ENCODE results near the gene FRG2C. TPM values are rescaled to one million over a fixed set of nuclear protein-coding genes. Genes with fewer than 3 reads are reported as not detected.
"Not testable (repeated sequence)": the region's sequence is repeated elsewhere in the genome, so short reads cannot be mapped to it uniquely, and the experiment has no call there.

Gene FRG2C
- total RNA-seq, 1 donor from 2014 or later, result not detected

DNA sequence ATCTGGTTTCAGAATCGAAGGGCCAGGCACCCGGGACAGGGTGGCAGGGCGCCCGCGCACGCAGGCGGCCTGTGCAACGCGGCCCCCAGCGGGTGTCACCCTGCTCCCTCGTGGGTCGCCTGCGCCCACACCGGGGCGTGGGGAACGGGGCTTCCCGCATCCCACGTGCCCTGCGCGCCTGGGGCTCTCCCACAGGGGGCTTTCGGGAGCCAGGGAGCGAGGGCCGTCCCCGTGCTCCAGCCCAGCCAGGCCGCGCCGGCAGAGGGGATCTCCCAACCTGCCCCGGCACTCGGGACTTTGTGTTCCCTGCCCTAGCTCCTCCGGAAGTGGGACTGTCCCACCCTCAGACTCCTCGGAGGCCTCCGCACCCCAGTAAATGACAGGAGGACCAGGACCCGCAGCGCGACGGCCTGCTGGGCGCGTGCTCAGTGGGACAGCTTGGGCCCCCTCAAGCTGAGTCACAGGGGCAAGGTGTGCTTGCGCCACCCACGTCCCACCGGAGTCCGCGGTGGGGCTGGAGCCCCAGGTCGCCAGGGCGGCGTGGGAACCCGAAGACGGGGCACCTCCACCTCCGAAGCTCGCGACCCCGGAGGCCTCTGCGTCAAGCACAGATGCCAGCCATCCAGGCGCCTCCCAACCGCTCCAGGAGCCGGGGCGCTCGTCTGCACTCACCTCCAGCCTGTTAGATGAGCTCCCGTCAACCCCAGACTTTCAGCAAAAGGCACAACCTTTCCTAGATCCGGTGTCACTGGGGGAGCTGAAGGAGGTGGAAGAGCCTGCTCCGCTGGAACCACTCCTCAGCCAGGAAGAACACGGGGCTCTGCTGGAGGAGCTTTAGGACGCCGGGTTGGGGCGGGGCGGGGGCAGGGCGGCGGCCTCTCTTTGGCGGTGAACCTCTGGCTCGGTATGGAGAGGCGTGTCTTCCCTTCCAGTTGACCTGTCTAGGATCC, 5.5 kb downstream of the FRG2C start:
- Histone ChIP-seq H3K4me3 (ENCODE audit: low read depth, low read length) (peak overlapping the region; percentile 12), H3K27me3 (ENCODE audit: control insufficient read depth, insufficient read depth, low read length) (peaks cover 53% of the 10 kb centered on the region)
- H3K36me3 ChIP-seq (ENCODE audit: control insufficient read depth, insufficient read depth, low read length); DNase-seq (ENCODE audit: low read depth): not testable (repeated sequence)

DNA sequence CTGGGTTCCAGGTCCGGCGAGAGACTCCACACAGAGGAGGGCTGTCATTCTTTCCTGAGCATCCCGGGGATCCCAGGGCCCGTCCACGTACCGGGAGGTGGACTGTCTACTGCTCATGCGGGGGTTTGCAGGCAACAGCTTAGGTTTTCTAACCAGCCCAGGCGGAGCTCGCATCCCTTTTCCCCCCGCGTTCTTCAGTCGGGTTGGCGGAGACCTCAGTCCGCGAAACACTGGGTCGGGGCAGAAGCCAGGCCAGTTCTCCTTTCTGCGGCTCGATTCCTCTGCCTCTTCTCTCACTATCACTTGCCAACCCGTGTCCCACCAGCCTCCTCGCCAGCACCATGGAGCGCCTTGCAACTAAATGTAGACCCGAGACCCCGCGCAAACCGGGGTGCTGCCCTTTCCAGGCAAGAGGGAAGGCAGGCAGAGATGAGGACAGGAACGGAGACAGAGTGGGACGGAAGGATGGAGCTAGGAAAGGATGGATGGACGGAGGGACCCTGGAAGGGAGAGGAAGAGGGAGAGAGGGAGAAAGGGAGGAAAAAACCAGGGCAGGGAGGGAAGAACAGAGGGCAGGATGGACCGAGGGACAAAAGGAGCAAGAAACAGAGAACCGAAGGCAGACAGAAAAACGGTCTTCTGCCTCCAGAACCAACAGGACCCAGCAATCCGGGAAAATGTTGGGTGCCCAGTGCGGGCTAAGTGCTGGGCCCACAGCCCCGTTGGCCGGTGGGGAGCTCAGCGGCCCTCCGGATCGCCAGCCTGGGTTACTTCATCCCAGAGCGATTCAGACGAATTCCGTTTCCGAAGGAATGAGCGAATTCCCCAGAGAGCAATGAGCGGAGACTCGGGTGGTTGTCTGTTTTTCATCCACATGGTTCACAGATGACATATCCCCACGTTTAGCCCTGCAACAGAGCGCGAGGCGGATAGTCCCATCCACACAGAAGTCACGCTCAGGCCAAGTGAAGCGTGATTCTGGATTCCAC, 6.5 kb downstream of the FRG2C start:
- peaks cover 51% of the 10 kb centered on the region for H3K27me3 ChIP-seq (ENCODE audit: control insufficient read depth, insufficient read depth, low read length)
- peak; percentile 10 for DNase-seq (ENCODE audit: low read depth)
- not testable (repeated sequence) for H3K4me3 ChIP-seq (ENCODE audit: low read depth, low read length); H3K36me3 ChIP-seq (ENCODE audit: control insufficient read depth, insufficient read depth, low read length)

DNA sequence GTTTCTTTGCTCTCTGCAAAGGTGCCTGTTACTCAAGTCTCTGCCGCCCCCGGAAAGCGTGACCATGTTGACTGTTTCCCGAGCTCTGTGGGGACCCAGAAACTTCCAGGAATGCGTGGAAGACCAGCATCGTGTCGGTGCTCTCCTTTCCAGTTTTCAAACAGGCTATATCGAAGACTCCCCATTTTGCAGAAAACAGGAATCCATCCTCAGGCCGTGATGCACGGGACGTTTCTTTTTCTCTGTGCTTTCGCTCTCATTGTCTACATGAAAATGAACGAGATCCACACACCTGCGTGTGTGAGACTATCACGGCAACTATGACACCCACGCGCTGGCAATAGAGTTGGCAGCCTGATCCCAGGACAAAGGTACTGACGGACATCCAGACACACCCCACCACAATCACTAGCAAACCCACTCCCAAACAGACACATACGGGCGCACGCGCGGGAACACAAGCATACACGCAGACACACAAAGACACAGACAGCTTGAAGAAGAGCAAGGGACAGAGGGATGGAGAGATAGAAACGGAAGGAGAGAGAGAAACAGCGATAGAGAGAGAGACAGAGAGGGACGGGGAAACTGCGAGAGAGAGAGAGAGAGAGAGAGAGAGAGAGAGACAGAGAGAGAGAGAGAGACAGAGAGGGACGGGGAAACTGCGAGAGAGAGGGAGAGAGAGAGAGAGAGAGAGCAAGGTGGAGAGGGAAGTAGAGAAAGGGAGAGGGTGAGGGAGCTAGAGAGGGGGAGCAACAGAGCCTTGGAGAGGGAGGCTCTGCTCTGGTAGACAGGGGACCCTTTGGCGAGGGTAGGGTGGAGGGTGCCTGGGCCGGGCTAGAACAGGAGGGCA, 7.4 kb downstream of the FRG2C start:
- DNase-seq (ENCODE audit: low read depth); H3K4me3 ChIP-seq (ENCODE audit: low read depth, low read length); H3K36me3 ChIP-seq (ENCODE audit: control insufficient read depth, insufficient read depth, low read length): not testable (repeated sequence)
- H3K27me3 ChIP-seq (ENCODE audit: control insufficient read depth, insufficient read depth, low read length), result peaks cover 49% of the 10 kb centered on the region

DNA sequence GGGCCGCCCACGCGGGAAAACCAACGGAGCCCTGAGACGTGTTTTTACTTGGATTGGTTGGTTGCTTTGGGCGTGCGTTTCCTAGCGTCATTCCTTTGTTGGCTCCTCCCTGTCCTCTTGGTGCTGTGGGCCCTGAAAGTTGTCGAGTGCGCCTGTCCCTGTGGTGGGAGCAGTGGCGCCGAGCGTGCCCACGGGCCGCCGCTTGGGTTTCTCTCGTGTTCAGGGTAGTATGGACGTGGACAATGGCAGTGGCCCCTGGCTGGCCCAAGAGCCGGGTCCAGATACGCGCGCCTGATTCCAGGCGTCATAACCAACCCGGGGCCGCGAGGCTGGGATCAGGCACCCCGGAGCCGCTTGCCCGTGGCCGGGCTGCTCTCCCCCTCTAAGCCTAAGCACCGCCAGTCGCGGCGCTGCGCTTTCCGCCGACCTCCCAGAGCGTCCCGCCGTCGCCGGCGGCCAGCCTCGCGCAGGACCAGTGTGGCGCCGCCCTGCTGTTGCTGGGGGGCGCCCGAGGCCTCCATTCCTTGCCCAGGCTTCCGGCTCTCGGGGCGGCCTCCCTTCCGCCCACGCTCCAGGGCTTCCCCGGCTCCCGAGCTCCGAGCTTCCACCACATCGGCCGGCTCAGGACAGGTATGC, 8.1 kb downstream of the FRG2C start:
- peaks cover 49% of the 10 kb centered on the region for H3K27me3 ChIP-seq (ENCODE audit: control insufficient read depth, insufficient read depth, low read length)
- not testable (repeated sequence) for H3K4me3 ChIP-seq (ENCODE audit: low read depth, low read length); DNase-seq (ENCODE audit: low read depth); H3K36me3 ChIP-seq (ENCODE audit: control insufficient read depth, insufficient read depth, low read length)

DNA sequence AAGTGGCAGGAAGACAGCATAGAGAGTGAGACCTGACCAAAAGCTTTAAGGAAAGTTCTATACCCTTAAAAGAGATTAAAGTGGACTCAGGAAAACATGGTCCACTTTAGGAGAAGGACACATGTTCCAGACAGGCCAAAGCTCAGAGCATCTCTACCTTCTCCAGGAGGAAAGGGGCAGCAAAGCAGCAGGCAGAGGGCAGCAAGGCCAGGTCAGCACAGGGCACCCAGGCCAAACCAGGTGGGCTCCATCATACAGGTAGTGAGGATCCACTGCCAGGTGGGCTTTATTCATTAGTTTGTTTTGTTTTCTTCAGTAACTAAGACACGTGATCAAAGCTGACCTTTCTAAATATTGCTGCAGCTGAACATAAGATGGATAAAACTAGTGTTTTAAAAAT, 19.8 kb downstream of the FRG2C start:
- DNase-seq (ENCODE audit: low read depth); H3K36me3 ChIP-seq (ENCODE audit: control insufficient read depth, insufficient read depth, low read length): not testable (repeated sequence)

GRCh38 chr3:75687323-75687722, 23.2 kb downstream of the FRG2C start:
- Histone ChIP-seq H3K4me3 (ENCODE audit: low read depth, low read length) (no peak overlapping the region), H3K27me3 (ENCODE audit: control insufficient read depth, insufficient read depth, low read length) (no peaks in the 10 kb centered on the region), H3K36me3 (ENCODE audit: control insufficient read depth, insufficient read depth, low read length) (no peaks in the 10 kb centered on the region)
- TF ChIP-seq, protein P1, sequence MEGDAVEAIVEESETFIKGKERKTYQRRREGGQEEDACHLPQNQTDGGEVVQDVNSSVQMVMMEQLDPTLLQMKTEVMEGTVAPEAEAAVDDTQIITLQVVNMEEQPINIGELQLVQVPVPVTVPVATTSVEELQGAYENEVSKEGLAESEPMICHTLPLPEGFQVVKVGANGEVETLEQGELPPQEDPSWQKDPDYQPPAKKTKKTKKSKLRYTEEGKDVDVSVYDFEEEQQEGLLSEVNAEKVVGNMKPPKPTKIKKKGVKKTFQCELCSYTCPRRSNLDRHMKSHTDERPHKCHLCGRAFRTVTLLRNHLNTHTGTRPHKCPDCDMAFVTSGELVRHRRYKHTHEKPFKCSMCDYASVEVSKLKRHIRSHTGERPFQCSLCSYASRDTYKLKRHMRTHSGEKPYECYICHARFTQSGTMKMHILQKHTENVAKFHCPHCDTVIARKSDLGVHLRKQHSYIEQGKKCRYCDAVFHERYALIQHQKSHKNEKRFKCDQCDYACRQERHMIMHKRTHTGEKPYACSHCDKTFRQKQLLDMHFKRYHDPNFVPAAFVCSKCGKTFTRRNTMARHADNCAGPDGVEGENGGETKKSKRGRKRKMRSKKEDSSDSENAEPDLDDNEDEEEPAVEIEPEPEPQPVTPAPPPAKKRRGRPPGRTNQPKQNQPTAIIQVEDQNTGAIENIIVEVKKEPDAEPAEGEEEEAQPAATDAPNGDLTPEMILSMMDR (IDR thresholded peaks at IDR 0.05; ENCODE audit: insufficient read depth, low read length, poor library complexity, severe bottlenecking), result no peak
- no peak for DNase-seq (ENCODE audit: low read depth)

More for the DNA sequence above, 19.8 kb downstream of the FRG2C start:
- H3K27me3 ChIP-seq (ENCODE audit: control insufficient read depth, insufficient read depth, low read length); H3K4me3 ChIP-seq (ENCODE audit: low read depth, low read length): not testable (repeated sequence)

DNA sequence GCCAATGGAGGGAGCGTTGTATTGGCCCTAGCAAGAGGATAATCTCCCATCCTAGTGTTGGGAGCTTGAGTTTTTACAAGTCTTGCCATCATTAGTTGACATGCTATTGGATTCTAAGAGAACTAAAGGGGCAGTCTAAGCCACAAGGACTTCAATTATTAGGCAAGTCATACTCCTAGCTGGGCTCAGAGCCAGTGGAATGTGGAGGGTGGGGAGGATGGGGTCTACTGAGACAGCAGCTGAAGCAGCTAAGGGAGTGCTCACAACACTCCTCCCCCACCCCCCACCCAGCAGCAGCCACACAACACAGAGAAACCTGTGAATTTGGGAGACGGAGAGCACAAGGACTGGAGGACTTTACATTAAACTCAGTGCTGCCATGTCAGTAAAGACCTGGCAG, 27.9 kb downstream of the FRG2C start:
- TF ChIP-seq, protein P1 (IDR thresholded peaks at IDR 0.05; ENCODE audit: insufficient read depth, low read length, poor library complexity, severe bottlenecking), result no peak
- no peaks in the 10 kb centered on the region for H3K27me3 ChIP-seq (ENCODE audit: control insufficient read depth, insufficient read depth, low read length)
- no peak for DNase-seq (ENCODE audit: low read depth)
- no peak overlapping the region for H3K4me3 ChIP-seq (ENCODE audit: low read depth, low read length)
- no peaks in the 10 kb centered on the region for H3K36me3 ChIP-seq (ENCODE audit: control insufficient read depth, insufficient read depth, low read length)

Other genes starting within 250 kb of the FRG2C start
- 11.0 and 12.9 TPM in 2 replicates for gene ZNF717, start 121.2 kb downstream of the FRG2C start, total RNA-seq

Data from kidney epithelial cell (primary cell).